GM12892 (cell line): ENCODE results near the gene ZNF483.
A peak's percentile ranks its signal among the peaks of the same experiment; 100 is the strongest.
"Not testable (repeated sequence)": the region's sequence is repeated elsewhere in the genome, so short reads cannot be mapped to it uniquely, and the experiment has no call there.

Experiments
- DNase-seq: peaks from one replicate; pipeline ENCODE4 v3.0.0; 2011; ENCODE audit not compliant: insufficient read length
- FAIRE-seq: peaks from 2 replicates; lab custom pipeline; 2011; peaks lifted over from hg19 to GRCh38; lab: Jason Lieb, UNC
- POLR2A ChIP-seq: IDR thresholded peaks from 2 replicates; pipeline ENCODE4 v1.6.1; 2011; ENCODE audit warnings: low read depth, low read length, control low read depth
- POLR2AphosphoS5 ChIP-seq: IDR thresholded peaks from 2 replicates; pipeline ENCODE4 v1.6.1; 2011; ENCODE audit warnings: low read depth, low read length, control low read depth
- TAF1 ChIP-seq: IDR thresholded peaks from 2 replicates; pipeline ENCODE4 v1.6.1; 2011; ENCODE audit warnings: low read depth, mild to moderate bottlenecking, control low read depth, low read length, borderline replicate concordance

Gene ZNF483

GRCh38 chr9:111559000-111559610 lies 34.1 kb downstream of the ZNF483 start:
- TF ChIP-seq POLR2AphosphoS5, result no peak
- no peak for TF ChIP-seq TAF1
- no peak for TF ChIP-seq POLR2A
- DNase-seq, result no peak
- FAIRE-seq, result no peak

- TF ChIP-seq POLR2AphosphoS5, result no peak
- TF ChIP-seq POLR2A, result no peak
- TF ChIP-seq TAF1, result no peak
- DNase-seq (no peak), FAIRE-seq (no peak)
Observed at GRCh38 chr9:111561165-111561719, 36.3 kb downstream of the ZNF483 start.

GRCh38 chr9:111566234-111566633 lies 41.3 kb downstream of the ZNF483 start:
- TF ChIP-seq POLR2A, result no peak
- TF ChIP-seq TAF1, result no peak
- no peak for TF ChIP-seq POLR2AphosphoS5
- FAIRE-seq (no peak), DNase-seq (no peak)

GRCh38 chr9:111568127-111568526 lies 43.1 kb downstream of the ZNF483 start:
- not testable (repeated sequence) for FAIRE-seq, DNase-seq

GRCh38 chr9:111572950-111573604 lies 48.1 kb downstream of the ZNF483 start:
- no peak for DNase-seq
- TF ChIP-seq POLR2A (no peak), POLR2AphosphoS5 (no peak), TAF1 (no peak)
- no peak for FAIRE-seq

- DNase-seq (no peak), FAIRE-seq (no peak)
- TF ChIP-seq POLR2AphosphoS5 (no peak), POLR2A (no peak), TAF1 (no peak)
Observed at GRCh38 chr9:111582888-111583287, 57.9 kb downstream of the ZNF483 start.

GRCh38 chr9:111586378-111586777 lies 61.4 kb downstream of the ZNF483 start:
- TF ChIP-seq POLR2A (no peak), TAF1 (no peak), POLR2AphosphoS5 (no peak)
- FAIRE-seq, result no peak
- no peak for DNase-seq

GRCh38 chr9:111588846-111589245 lies 63.9 kb downstream of the ZNF483 start:
- DNase-seq, result no peak
- no peak for FAIRE-seq
- TF ChIP-seq TAF1 (no peak), POLR2AphosphoS5 (no peak), POLR2A (no peak)

GRCh38 chr9:111597852-111598732 lies 73.1 kb downstream of the ZNF483 start:
- peak; percentile 32 for DNase-seq

GRCh38 chr9:111598733-111599091 lies 73.7 kb downstream of the ZNF483 start:
- no peak for TF ChIP-seq TAF1
- no peak for TF ChIP-seq POLR2A
- TF ChIP-seq POLR2AphosphoS5, result no peak
- no peak for DNase-seq
- no peak for FAIRE-seq

More at GRCh38 chr9:111597852-111598732, 73.1 kb downstream of the ZNF483 start:
- FAIRE-seq, result no peak
- TF ChIP-seq TAF1 (no peak), POLR2AphosphoS5 (no peak), POLR2A (no peak)

GRCh38 chr9:111599092-111599954 lies 74.3 kb downstream of the ZNF483 start, which contains the start of gene PTGR1:
Gene PTGR1, minus strand, starts transcription at chr9:111599647. Its CDS starts 2,225 bp downstream, at chr9:111597422.
- TF ChIP-seq POLR2A (no peak), POLR2AphosphoS5 (no peak), TAF1 (no peak)
- no peak for FAIRE-seq
- peak; percentile 33 for DNase-seq
